Panc1 (cell line): ENCODE data around the gene FOXI2. TPM values are rescaled to one million over a fixed set of nuclear protein-coding genes. Genes with fewer than 3 reads are reported as not detected.

Experiments
- ATAC-seq: fragments of 200-7000 bp; cut with Tn5 transposase; 2 replicates; pipeline ENCODE4 v1.9.1; 2020; ENCODE audit warnings: mild to moderate bottlenecking, moderate library complexity
- BruUV-seq: library from RNA; stranded (reverse); fragments of 400-500 nt; replicated peaks from 2 replicates; lab custom pipeline; 2021; lab: Mats Ljungman, UMichigan
- CTCF ChIA-PET: fragments of 300-600 bp; sonication (Branson Sonifier 250); formaldehyde crosslinking; loops from one replicate; lab custom pipeline; 2022; ENCODE audit warnings: antibody characterized with exemption; lab: Charles Lee
- POLR2A ChIA-PET: fragments of 300-600 bp; sonication (Branson Sonifier 250); formaldehyde crosslinking; loops from one replicate; lab custom pipeline; 2022; ENCODE audit warnings: antibody characterized with exemption; lab: Charles Lee
- DNase-seq: peaks from one replicate; pipeline ENCODE4 v3.0.0-alpha.2; 2010; ENCODE audit warnings: low read depth, low spot score
- H3K27ac ChIP-seq: 2 replicates; pipeline ENCODE4 v1.5.1; 2011; ENCODE audit warnings: mild to moderate bottlenecking, low read length, inconsistent platforms
- H3K27me3 ChIP-seq: fragments of 200-500 bp; sonication (Bioruptor generic); 2 replicates; pipeline ENCODE4 v1.6.0; 2014; ENCODE audit warnings: low read length, inconsistent platforms; ENCODE audit not compliant: control insufficient read depth, insufficient read depth
- H3K36me3 ChIP-seq: fragments of 200-500 bp; sonication (Bioruptor generic); 2 replicates; pipeline ENCODE4 v1.5.1; 2014; ENCODE audit warnings: inconsistent platforms, mild to moderate bottlenecking, low read length, moderate library complexity; ENCODE audit not compliant: control insufficient read depth, insufficient read depth
- H3K4me1 ChIP-seq: 2 replicates; pipeline ENCODE4 v1.5.1; 2011; ENCODE audit warnings: inconsistent platforms, mild to moderate bottlenecking, low read length, moderate library complexity; ENCODE audit not compliant: control insufficient read depth, insufficient read depth
- H3K4me3 ChIP-seq, 2 experiments: 2 replicates each; pipeline ENCODE4 v1.5.1; 2011 to 2012; ENCODE audit warnings: low read depth in 2 of 2, low read length in 2 of 2, mild to moderate bottlenecking in 2 of 2, inconsistent platforms in 1 of 2, moderate library complexity in 1 of 2
- H3K9me3 ChIP-seq: fragments of 200-500 bp; sonication (Bioruptor generic); 2 replicates; pipeline ENCODE4 v1.5.1; 2014; ENCODE audit warnings: low read depth, mild to moderate bottlenecking, inconsistent platforms, low read length, moderate library complexity; ENCODE audit not compliant: control insufficient read depth, insufficient read depth
- POLR2AphosphoS5 ChIP-seq: IDR thresholded peaks from 2 replicates; pipeline ENCODE4 v1.6.1; 2012; ENCODE audit warnings: mild to moderate bottlenecking, low read depth, low read length, moderate library complexity
- SIN3A ChIP-seq: IDR thresholded peaks from 2 replicates; pipeline ENCODE4 v1.6.1; 2012; ENCODE audit warnings: low read depth, mild to moderate bottlenecking, low read length, moderate library complexity, borderline replicate concordance; ENCODE audit not compliant: insufficient read depth
- TCF7L2 ChIP-seq: IDR thresholded peaks from 2 replicates; pipeline ENCODE4 v1.6.1; 2011; ENCODE audit warnings: mild to moderate bottlenecking, low read depth, low read length, inconsistent platforms
- in situ Hi-C: cut with HindIII; loops from 2 replicates; pipeline ENCODE4 v1.10.0; 2016; ENCODE audit warnings: low sequenced_read_pairs, low pct_unique_long_range_greater_than_20kb
- intact Hi-C: fragments of 100-400 bp; cut with micrococcal nuclease; formaldehyde crosslinking; loops from one replicate; pipeline ENCODE4 v1.10.0; 2022; ENCODE audit not compliant: unreplicated experiment
- total RNA-seq: library from RNA; stranded (reverse); gene quantifications from one replicate; pipeline ENCODE4 v1.2.1, GENCODE V29; 2021; ENCODE audit not compliant: unreplicated experiment
- TF ChIP-seq, protein P1 (sequence below): fragments of 450-650 bp; IDR thresholded peaks from 2 replicates; pipeline ENCODE4 v1.5.1; 2017; ENCODE audit warnings: mild to moderate bottlenecking
- TF ChIP-seq, protein P2 (sequence below), 2 experiments: IDR thresholded peaks; 2 replicates each; pipeline ENCODE4 v1.6.1; 2011 to 2012; ENCODE audit warnings: low read depth in 2 of 2, control low read depth in 1 of 2, low read length in 1 of 2, mild to moderate bottlenecking in 1 of 2, moderate library complexity in 1 of 2; ENCODE audit not compliant: insufficient read depth in 1 of 2

The FOXI2 gene
- total RNA-seq, 1 experiment from 2014 or later: not detected

DNA sequence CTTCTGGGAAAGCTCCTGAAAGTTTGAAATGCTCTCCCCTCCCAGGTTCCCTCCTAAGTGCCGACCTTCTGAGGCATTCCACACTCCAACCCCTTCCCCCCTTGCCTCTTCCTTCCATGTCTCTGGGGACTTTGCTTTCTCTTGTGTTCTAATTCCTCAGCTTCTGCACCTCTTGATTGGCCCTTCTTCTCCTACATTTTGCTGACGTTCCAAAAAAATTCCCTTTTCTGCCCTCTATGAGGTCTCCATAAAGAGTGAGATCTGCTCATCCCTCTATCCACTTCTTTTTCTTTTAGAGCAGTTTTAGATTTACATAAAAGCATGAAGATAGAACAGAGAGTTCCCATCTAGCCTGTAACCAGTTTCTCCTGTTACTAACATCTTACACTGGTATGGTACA is 22.3 kb downstream of the FOXI2 start:
- Histone ChIP-seq H3K4me1 (no peaks in the 10 kb centered on the region), H3K9me3 (no peaks in the 10 kb centered on the region), H3K27me3 (peaks cover 9% of the 10 kb centered on the region), H3K27ac (no peak overlapping the region), H3K4me3 (no peak overlapping the region), H3K36me3 (no peaks in the 10 kb centered on the region)
- in situ Hi-C loops (no loop called here), intact Hi-C loops (no loop called here)
- BruUV-seq: no TSS peak
- TF ChIP-seq SIN3A: no peak
- TF ChIP-seq POLR2AphosphoS5: no peak
- TF ChIP-seq, protein P1, sequence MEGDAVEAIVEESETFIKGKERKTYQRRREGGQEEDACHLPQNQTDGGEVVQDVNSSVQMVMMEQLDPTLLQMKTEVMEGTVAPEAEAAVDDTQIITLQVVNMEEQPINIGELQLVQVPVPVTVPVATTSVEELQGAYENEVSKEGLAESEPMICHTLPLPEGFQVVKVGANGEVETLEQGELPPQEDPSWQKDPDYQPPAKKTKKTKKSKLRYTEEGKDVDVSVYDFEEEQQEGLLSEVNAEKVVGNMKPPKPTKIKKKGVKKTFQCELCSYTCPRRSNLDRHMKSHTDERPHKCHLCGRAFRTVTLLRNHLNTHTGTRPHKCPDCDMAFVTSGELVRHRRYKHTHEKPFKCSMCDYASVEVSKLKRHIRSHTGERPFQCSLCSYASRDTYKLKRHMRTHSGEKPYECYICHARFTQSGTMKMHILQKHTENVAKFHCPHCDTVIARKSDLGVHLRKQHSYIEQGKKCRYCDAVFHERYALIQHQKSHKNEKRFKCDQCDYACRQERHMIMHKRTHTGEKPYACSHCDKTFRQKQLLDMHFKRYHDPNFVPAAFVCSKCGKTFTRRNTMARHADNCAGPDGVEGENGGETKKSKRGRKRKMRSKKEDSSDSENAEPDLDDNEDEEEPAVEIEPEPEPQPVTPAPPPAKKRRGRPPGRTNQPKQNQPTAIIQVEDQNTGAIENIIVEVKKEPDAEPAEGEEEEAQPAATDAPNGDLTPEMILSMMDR: no peak
- TF ChIP-seq, protein P2, sequence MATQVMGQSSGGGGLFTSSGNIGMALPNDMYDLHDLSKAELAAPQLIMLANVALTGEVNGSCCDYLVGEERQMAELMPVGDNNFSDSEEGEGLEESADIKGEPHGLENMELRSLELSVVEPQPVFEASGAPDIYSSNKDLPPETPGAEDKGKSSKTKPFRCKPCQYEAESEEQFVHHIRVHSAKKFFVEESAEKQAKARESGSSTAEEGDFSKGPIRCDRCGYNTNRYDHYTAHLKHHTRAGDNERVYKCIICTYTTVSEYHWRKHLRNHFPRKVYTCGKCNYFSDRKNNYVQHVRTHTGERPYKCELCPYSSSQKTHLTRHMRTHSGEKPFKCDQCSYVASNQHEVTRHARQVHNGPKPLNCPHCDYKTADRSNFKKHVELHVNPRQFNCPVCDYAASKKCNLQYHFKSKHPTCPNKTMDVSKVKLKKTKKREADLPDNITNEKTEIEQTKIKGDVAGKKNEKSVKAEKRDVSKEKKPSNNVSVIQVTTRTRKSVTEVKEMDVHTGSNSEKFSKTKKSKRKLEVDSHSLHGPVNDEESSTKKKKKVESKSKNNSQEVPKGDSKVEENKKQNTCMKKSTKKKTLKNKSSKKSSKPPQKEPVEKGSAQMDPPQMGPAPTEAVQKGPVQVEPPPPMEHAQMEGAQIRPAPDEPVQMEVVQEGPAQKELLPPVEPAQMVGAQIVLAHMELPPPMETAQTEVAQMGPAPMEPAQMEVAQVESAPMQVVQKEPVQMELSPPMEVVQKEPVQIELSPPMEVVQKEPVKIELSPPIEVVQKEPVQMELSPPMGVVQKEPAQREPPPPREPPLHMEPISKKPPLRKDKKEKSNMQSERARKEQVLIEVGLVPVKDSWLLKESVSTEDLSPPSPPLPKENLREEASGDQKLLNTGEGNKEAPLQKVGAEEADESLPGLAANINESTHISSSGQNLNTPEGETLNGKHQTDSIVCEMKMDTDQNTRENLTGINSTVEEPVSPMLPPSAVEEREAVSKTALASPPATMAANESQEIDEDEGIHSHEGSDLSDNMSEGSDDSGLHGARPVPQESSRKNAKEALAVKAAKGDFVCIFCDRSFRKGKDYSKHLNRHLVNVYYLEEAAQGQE (IDR thresholded peaks at IDR 0.05; ENCODE audit: insufficient read depth in 1 of 2, low read depth in 2 of 2, low read length in 1 of 2): no peak
- no peak for TF ChIP-seq TCF7L2
- ATAC-seq (no peak), DNase-seq (no peak)
- ChIA-PET CTCF (no interaction called here), POLR2A (no interaction called here)

DNA sequence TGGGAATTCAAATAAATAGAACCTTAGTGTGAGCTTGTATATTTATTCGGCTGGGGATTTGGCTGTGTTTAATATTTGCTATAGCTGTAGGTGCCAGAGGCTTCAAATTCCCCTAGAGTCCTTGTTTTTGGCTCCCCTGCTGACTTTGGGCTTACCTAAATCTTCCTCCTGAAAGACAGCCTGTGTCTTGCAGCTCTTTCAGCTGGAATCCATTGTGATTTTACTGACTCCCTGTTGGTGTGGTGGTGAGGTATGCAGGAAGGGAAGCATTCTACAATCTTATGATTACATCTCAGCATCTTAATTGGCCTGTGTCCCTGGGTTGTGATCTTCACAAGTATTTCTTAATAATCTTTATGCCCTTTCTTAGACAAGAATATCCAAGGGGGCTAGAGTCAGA is 25.9 kb downstream of the FOXI2 start:
- peaks cover 9% of the 10 kb centered on the region for H3K27me3 ChIP-seq
- BruUV-seq: no TSS peak
- TF ChIP-seq TCF7L2: no peak
- no peak for TF ChIP-seq SIN3A
- TF ChIP-seq, protein P1: no peak
- no peak for TF ChIP-seq POLR2AphosphoS5
- TF ChIP-seq, protein P2 (IDR thresholded peaks at IDR 0.05; ENCODE audit: insufficient read depth in 1 of 2, low read depth in 2 of 2, low read length in 1 of 2): no peak
- H3K27ac ChIP-seq: no peak overlapping the region
- no peak for ATAC-seq
- ChIA-PET POLR2A (no interaction called here), CTCF (no interaction called here)
- in situ Hi-C loops: no loop called here
- H3K4me1 ChIP-seq: no peaks in the 10 kb centered on the region
- DNase-seq: no peak
- intact Hi-C loops: no loop called here
- H3K4me3 ChIP-seq: no peak overlapping the region
- H3K36me3 ChIP-seq: no peaks in the 10 kb centered on the region
- no peaks in the 10 kb centered on the region for H3K9me3 ChIP-seq
